GM12872 (cell line): ENCODE results near the gene BRIX1.
A peak's percentile ranks its signal among the peaks of the same experiment; 100 is the strongest.

ENCODE experiments used
- TF ChIP-seq, protein P1 (sequence below): IDR thresholded peaks from 3 replicates; pipeline ENCODE4 v1.5.1; 2011; ENCODE audit warnings: low read depth, mild to moderate bottlenecking, low read length, moderate library complexity; ENCODE audit not compliant: insufficient read depth

Gene BRIX1

DNA sequence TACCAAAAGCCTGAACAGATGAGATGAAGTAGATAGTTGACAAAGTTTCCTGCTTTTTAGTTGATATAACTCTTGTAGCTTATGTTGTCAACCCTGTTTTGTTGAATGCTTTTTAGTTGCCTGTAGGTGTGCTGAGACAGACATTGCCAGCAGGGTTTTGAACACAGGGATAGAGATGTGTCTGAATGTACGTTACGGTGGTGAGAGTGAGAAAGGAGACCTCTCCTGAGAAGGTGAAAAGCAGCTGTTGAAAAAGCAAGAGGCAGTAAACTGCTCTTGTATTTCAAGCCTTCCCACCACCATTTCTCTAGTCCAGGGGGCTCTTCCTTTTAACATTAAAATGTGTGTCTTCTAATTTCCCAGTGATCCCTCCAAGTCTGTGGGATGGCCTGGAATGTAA lies 28.5 kb downstream of the BRIX1 start:
- TF ChIP-seq, protein P1, sequence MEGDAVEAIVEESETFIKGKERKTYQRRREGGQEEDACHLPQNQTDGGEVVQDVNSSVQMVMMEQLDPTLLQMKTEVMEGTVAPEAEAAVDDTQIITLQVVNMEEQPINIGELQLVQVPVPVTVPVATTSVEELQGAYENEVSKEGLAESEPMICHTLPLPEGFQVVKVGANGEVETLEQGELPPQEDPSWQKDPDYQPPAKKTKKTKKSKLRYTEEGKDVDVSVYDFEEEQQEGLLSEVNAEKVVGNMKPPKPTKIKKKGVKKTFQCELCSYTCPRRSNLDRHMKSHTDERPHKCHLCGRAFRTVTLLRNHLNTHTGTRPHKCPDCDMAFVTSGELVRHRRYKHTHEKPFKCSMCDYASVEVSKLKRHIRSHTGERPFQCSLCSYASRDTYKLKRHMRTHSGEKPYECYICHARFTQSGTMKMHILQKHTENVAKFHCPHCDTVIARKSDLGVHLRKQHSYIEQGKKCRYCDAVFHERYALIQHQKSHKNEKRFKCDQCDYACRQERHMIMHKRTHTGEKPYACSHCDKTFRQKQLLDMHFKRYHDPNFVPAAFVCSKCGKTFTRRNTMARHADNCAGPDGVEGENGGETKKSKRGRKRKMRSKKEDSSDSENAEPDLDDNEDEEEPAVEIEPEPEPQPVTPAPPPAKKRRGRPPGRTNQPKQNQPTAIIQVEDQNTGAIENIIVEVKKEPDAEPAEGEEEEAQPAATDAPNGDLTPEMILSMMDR = no peak

DNA sequence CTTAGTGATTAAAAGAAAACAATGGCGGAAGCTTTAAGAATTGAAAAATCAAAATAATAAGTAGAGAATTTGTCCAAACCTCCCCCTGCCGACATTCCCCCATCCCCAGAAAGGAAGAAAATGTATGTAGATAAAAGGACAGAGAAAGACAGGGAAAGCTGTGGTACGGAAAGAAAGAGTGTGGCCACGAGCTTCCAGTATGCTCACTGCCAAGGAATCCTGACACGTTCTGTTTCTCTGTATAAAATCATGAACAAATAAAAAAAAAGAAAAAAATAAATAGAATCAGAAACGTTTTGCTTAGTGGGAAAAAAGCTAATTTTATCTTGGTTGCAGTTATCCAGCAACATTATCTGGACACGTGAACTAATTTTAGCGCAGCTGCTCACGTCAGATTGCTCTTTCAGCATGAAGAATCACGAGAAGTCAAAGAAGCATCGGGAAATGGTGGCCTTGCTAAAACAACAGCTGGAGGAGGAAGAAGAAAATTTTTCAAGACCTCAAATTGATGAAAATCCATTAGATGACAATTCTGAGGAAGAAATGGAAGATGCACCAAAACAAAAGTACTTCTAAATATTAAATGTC lies 29.0 kb downstream of the BRIX1 start:
- TF ChIP-seq, protein P1 = no peak

DNA sequence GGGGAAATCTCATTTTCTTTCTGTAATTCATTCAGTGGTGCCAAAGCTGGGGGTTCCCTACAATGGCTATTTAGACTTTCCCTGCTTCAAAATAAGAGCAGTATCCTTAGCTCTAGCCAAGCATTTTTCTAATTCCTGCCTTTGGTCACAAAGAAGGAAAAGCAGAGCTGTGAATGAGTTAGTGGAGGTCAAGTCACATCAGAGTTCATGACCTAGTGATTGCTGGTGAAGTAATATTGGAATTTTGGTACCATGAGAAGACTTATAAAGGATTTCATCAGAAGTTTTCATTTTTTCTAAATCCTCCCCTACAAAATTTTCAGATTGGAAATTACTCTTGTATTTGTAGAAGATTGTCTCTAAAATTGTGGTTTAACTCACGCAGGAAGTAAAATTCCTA lies 41.8 kb downstream of the BRIX1 start:
- TF ChIP-seq, protein P1 = no peak

DNA sequence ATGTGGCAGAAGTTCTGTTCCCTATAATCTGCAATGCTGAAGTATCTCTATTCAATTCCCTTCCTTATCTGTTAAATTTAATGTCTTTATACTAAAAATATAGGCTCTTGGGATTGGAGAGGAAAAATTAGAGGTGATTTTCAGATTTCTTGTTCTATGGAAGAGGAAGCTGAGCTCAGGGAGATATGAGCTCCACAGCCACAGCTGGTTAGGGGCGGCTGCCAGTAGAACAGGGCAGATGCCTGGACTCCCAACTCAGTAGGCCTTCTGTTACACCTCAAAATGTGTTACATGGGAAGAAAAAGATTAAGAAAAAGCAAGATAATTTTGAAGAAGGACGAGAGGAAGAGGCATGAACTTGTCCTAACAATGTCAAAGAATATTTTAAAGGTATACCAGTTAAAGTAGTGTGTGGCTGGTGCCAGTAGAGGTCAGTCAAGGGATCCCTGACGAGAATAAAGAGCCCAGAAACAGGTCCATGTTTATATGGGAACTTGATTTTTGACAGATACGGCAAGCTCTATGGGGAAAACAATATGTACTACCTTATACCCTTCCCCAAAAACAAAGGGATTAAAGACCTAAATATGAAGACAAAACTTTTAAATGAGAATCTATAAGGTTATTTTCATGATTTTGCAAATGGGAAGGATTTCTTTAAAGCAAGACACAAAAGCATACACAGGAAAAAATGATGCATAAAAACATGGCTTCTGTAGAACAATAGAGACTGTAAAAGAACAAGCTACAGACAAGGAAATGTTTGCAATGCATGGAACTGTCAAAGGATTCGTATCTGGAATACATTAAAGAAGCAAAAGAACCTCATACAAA lies 42.6 kb downstream of the BRIX1 start:
- TF ChIP-seq, protein P1 = peak; percentile 75

DNA sequence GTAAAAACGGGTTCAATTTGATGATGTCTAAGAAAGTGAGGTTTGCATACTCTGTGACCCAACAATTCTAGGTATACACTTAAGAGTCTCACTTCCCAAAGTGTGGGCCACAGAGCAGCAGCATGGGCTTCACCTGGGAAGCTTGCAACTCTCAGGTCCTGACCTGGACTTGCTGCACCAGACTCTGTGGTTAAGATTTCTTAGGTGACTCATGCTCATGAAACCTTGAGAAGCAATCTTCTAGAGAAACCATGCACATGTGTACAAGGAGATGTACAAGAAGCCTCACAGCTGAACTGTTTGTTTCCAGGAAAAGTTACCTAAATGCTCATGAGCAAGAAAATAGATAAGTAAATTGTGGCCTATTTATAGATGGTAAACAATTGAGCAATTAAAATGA lies 43.8 kb downstream of the BRIX1 start:
- TF ChIP-seq, protein P1 = no peak

DNA sequence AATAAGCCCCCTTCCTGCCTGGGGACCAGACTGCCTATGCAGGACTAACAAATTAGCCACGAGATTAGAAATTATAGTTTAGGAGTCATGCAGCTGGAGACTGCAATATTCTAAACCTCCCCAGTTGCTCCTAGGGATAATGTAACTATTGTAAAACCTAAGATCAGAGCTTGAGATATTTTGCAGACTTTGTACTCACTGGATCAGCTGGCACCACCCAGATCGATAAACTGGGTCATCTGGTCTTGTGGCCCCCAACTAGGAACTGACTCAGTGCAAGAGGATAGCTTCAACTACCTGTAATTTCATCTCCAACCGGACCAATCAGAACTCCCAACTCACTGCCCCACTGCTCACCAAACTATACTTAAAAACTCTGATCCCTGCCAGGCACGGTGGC lies 52.0 kb downstream of the BRIX1 start:
- TF ChIP-seq, protein P1 = no peak

DNA sequence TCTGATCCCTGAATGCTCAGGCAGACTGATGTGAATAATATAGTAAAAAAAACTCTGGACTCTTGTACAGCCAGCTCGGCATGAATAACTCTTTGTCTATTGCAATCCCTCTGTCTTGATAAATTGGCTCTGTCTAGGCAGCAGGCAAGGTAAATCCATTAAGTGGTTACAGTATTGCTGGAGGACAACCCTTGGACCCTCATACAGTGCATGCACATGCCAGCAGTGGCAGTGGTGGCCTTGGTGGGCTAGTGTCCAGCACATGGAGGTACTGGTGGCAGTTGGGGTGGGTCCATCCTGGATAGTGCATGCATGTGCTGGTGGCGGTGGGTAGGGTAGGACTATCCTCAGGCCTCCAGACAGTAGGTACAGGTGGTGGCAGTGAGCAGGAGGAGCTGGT lies 52.7 kb downstream of the BRIX1 start:
- TF ChIP-seq, protein P1 = no peak
